ENCODE results near the gene AATK. TPM values are rescaled to one million over a fixed set of nuclear protein-coding genes. Genes with fewer than 3 reads are reported as not detected.
A peak's percentile ranks its signal among the peaks of the same experiment; 100 is the strongest.

AATK gene
- total RNA-seq, 1 experiment from 2014 or later: 0.46 TPM

DNA sequence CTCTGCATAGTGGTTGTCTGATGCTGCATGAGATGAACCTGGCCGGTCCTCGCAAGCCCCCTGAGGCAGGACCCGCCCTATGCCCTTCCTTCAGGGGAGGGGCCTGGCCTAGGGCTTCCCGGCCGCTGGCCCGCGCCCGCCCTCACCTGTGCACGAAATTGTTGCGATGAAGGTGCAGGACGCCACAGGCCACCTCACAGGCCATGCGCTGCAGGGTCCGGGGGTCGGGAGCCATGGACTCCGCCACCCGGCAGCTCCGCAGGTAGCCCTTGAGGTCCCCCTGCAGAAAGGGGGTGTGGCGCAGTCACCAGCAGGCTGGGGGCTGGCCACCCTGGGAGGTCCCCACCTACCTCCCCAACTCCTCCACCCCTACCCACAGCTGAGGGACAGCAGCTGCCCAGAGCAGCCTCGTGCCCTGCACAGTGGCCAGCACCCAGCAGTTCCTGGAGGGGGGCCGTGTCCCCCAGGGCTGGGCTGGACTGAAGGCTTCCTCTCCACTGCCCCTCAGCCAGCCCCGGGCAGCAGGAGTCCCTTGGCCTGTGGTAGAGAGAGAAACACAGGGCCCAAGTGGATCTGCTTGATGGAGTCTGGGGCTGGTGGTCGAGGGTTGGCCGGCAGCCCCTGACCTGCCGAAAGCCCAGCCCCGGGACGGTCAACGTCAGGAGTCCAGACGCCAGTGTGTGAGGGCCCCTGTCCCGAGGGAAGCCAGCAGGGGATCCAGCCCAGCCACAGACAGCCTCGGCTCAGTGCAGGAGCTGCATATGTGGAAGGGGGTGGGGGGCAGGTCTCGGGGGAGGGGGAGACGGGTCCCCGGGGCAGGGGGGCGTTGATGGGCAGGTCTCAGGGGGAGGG, 39.5 kb downstream of the AATK start:
- Histone ChIP-seq H3K79me2 (ENCODE audit: low read depth) (no peaks in the 10 kb centered on the region), H3K9me2 (ENCODE audit: insufficient read depth) (no peaks in the 10 kb centered on the region), H3K9me3 (ENCODE audit: insufficient read depth, low read depth) (no peaks in the 10 kb centered on the region), H3K27me3 (ENCODE audit: insufficient read depth, low read depth) (no peaks in the 10 kb centered on the region), H3K36me3 (ENCODE audit: low read depth) (no peaks in the 10 kb centered on the region), H3K27ac (no peak overlapping the region), H3F3A (ENCODE audit: insufficient read depth, low read depth) (no peaks in the 10 kb centered on the region), H4K20me1 (ENCODE audit: insufficient read depth) (no peaks in the 10 kb centered on the region), H2AFZ (no peak overlapping the region), H3K4me2 (no peak overlapping the region), H3K4me3 (no peak overlapping the region), H3K4me1 (replicated peaks; ENCODE audit: insufficient read depth) (no peaks in the 10 kb centered on the region)
- intact Hi-C loops (cut with micrococcal nuclease; ENCODE audit: unreplicated experiment): no loop called here
- no peak for TF ChIP-seq EZH2 (IDR thresholded peaks at IDR 0.05; ENCODE audit: low read depth)
- TF ChIP-seq, protein P1, sequence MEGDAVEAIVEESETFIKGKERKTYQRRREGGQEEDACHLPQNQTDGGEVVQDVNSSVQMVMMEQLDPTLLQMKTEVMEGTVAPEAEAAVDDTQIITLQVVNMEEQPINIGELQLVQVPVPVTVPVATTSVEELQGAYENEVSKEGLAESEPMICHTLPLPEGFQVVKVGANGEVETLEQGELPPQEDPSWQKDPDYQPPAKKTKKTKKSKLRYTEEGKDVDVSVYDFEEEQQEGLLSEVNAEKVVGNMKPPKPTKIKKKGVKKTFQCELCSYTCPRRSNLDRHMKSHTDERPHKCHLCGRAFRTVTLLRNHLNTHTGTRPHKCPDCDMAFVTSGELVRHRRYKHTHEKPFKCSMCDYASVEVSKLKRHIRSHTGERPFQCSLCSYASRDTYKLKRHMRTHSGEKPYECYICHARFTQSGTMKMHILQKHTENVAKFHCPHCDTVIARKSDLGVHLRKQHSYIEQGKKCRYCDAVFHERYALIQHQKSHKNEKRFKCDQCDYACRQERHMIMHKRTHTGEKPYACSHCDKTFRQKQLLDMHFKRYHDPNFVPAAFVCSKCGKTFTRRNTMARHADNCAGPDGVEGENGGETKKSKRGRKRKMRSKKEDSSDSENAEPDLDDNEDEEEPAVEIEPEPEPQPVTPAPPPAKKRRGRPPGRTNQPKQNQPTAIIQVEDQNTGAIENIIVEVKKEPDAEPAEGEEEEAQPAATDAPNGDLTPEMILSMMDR (conservative IDR thresholded peaks at IDR 0.05): no peak
- ChIA-PET POLR2A (ENCODE audit: unreplicated experiment) (no interaction called here), CTCF (no interaction called here)
- no TSS peak for BruUV-seq (replicated peaks)
- no peak for DNase-seq

DNA sequence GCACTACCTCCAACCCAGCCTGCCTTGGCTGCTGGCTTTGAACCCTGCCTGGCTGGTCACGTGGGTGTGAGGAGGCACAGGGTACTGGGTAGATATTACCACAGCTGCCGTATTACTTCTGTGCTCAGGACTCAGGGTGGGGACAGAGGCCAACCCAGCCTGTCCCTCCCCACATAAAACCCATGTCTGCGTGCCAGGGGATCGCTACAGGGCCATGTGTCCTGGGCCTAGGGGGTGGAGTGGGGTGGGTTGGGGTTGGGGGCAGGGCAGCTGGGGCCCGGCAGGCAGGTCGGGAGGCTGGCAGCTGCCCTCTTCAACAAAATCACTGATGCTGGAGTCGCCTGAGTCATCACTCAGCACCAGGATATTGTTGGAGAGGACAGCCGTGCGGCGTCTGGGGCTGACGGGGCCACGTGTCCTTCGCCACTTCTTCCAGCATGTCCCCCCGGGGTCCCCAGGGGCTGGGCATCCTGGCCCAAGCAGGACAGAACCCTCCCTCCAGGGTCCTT, 40.4 kb downstream of the AATK start:
- POLR2A ChIA-PET (ENCODE audit: unreplicated experiment): no interaction called here
- DNase-seq: peak in 1 of 2 experiments; percentile 40
- Histone ChIP-seq H2AFZ (no peak overlapping the region), H3K4me1 (replicated peaks; ENCODE audit: insufficient read depth) (no peaks in the 10 kb centered on the region), H4K20me1 (ENCODE audit: insufficient read depth) (no peaks in the 10 kb centered on the region), H3F3A (ENCODE audit: insufficient read depth, low read depth) (no peaks in the 10 kb centered on the region), H3K36me3 (ENCODE audit: low read depth) (no peaks in the 10 kb centered on the region), H3K79me2 (ENCODE audit: low read depth) (no peaks in the 10 kb centered on the region), H3K27ac (no peak overlapping the region), H3K9me2 (ENCODE audit: insufficient read depth) (no peaks in the 10 kb centered on the region), H3K4me2 (no peak overlapping the region), H3K9me3 (ENCODE audit: insufficient read depth, low read depth) (no peaks in the 10 kb centered on the region), H3K4me3 (no peak overlapping the region), H3K27me3 (ENCODE audit: insufficient read depth, low read depth) (no peaks in the 10 kb centered on the region)
- intact Hi-C loops (cut with micrococcal nuclease; ENCODE audit: unreplicated experiment): no loop called here
- CTCF ChIA-PET: no interaction called here
- TF ChIP-seq, protein P1 (conservative IDR thresholded peaks at IDR 0.05): no peak
- TF ChIP-seq EZH2 (IDR thresholded peaks at IDR 0.05; ENCODE audit: low read depth): no peak
- no TSS peak for BruUV-seq (replicated peaks)

DNA sequence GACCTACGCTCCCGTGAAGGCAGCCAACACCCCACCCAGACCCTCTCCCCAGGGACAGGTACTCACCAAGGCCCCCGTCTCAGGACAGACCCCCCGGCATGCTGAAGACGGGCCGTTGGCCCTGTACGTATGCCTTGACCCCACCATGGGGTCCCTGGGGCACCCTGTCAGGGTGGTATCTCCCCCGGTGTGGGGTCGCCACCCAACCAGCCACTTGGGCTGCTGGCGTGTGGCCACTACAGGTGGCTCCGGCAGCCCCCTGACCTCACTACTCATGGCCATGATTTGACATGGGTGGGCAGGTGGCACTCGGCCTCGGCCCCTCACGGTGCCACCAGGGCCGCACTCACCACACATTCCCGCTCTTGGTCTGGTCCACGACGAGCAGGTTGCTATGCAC, 41.6 kb downstream of the AATK start:
- Histone ChIP-seq H4K20me1 (ENCODE audit: insufficient read depth) (no peaks in the 10 kb centered on the region), H3K4me1 (replicated peaks; ENCODE audit: insufficient read depth) (no peaks in the 10 kb centered on the region), H3K4me3 (no peak overlapping the region), H3K9me3 (ENCODE audit: insufficient read depth, low read depth) (no peaks in the 10 kb centered on the region), H3K4me2 (no peak overlapping the region), H3K79me2 (ENCODE audit: low read depth) (no peaks in the 10 kb centered on the region), H3K9me2 (ENCODE audit: insufficient read depth) (no peaks in the 10 kb centered on the region), H3K27me3 (ENCODE audit: insufficient read depth, low read depth) (no peaks in the 10 kb centered on the region), H2AFZ (no peak overlapping the region), H3F3A (ENCODE audit: insufficient read depth, low read depth) (no peaks in the 10 kb centered on the region), H3K36me3 (ENCODE audit: low read depth) (no peaks in the 10 kb centered on the region), H3K27ac (no peak overlapping the region)
- intact Hi-C loops (cut with micrococcal nuclease; ENCODE audit: unreplicated experiment): no loop called here
- no TSS peak for BruUV-seq (replicated peaks)
- TF ChIP-seq, protein P1 (conservative IDR thresholded peaks at IDR 0.05): no peak
- no peak for TF ChIP-seq EZH2 (IDR thresholded peaks at IDR 0.05; ENCODE audit: low read depth)
- ChIA-PET POLR2A (ENCODE audit: unreplicated experiment) (no interaction called here), CTCF (no interaction called here)
- DNase-seq: no peak
